A549 (cell line): ENCODE measurements around the gene ERGIC1. TPM values are rescaled to one million over a fixed set of nuclear protein-coding genes. Genes with fewer than 3 reads are reported as not detected.
"Not testable (repeated sequence)": the region's sequence is repeated elsewhere in the genome, so short reads cannot be mapped to it uniquely, and the experiment has no call there.

Experiments
- ATAC-seq, 2 experiments: fragments of 200-7000 bp in 1 of 2; fragments of >200 bp in 1 of 2; cut with Nextera tagmentation in 1 of 2; cut with Tn5 transposase in 1 of 2; 3 replicates each; pipeline versions ENCODE4 v1.8.0 to v1.9.1; 2018 to 2020; ENCODE audit warnings: mild to moderate bottlenecking in 1 of 2, moderate library complexity in 1 of 2
- CTCF ChIA-PET: fragments of 300-600 bp; sonication (Branson Sonifier 250); formaldehyde crosslinking; extraction: SDS; loops from one replicate; lab custom pipeline; 2021; ENCODE audit warnings: antibody characterized with exemption, inconsistent platforms; lab: Yijun Ruan, JAX
- POLR2A ChIA-PET: fragments of 350-600 bp; formaldehyde crosslinking; extraction: SDS; loops from one replicate; lab custom pipeline; 2021; ENCODE audit warnings: antibody characterized with exemption, inconsistent platforms; lab: Yijun Ruan, JAX
- DNase-seq, 2 experiments: peaks; one replicate each; pipeline versions ENCODE4 v3.0.0 to v3.0.0-alpha.2; 2011 to 2016; ENCODE audit warnings: low read depth in 1 of 2, low spot score in 1 of 2
- FAIRE-seq: peaks from 2 replicates; lab custom pipeline; 2011; peaks lifted over from hg19 to GRCh38; lab: Jason Lieb, UNC
- H3K27ac ChIP-seq, 2 experiments: fragments of >200 bp; sonication (Bioruptor Twin); formaldehyde crosslinking; 3 replicates each; pipeline ENCODE4 v1.5.1; 2016 to 2017
- H3K4me1 ChIP-seq: fragments of >200 bp; sonication (Bioruptor Twin); formaldehyde crosslinking; 3 replicates; pipeline ENCODE4 v1.6.1; 2016
- H3K4me2 ChIP-seq: fragments of >200 bp; sonication (Bioruptor Twin); formaldehyde crosslinking; 3 replicates; pipeline ENCODE4 v1.6.1; 2016
- H3K4me3 ChIP-seq: fragments of >200 bp; sonication (Bioruptor Twin); formaldehyde crosslinking; 3 replicates; pipeline ENCODE4 v1.5.1; 2016
- H3K9me3 ChIP-seq: fragments of >200 bp; sonication (Bioruptor Twin); formaldehyde crosslinking; 3 replicates; pipeline ENCODE4 v1.6.1; 2016
- ATOH8 ChIP-seq: fragments of 250-450 bp; sonication (Bioruptor Pico); IDR thresholded peaks from 2 replicates; pipeline ENCODE4 v1.5.0; 2020; ENCODE audit warnings: low read depth, mild to moderate bottlenecking, moderate library complexity
- EHMT2 ChIP-seq: fragments of 200-600 bp; sonication (generic); IDR thresholded peaks from 2 replicates; pipeline ENCODE4 v1.6.1; 2016; ENCODE audit warnings: antibody characterized with exemption, low read depth, mild to moderate bottlenecking, moderate library complexity
- EP300 ChIP-seq, 2 experiments: fragments of >200 bp; sonication (Bioruptor Twin); formaldehyde crosslinking; IDR thresholded peaks; 2 replicates in 1 of 2; 3 replicates in 1 of 2; pipeline ENCODE4 v1.6.1; 2016 to 2017
- FOSB ChIP-seq: fragments of 250-450 bp; sonication (Bioruptor Pico); IDR thresholded peaks from 2 replicates; pipeline ENCODE4 v1.5.0; 2020; ENCODE audit warnings: mild to moderate bottlenecking, moderate library complexity
- FOXS1 ChIP-seq: fragments of 250-450 bp; sonication (Bioruptor Pico); IDR thresholded peaks from 2 replicates; pipeline ENCODE4 v1.5.0; 2020; ENCODE audit warnings: mild to moderate bottlenecking, moderate library complexity
- HEYL ChIP-seq: fragments of 250-450 bp; sonication (Bioruptor Pico); IDR thresholded peaks from 2 replicates; pipeline ENCODE4 v1.8.0; 2021; ENCODE audit warnings: mild to moderate bottlenecking, moderate library complexity
- MYC ChIP-seq: IDR thresholded peaks from 2 replicates; pipeline ENCODE4 v1.6.1; 2012; ENCODE audit warnings: mild to moderate bottlenecking, inconsistent platforms, low read length, improper control_type of control experiment, borderline replicate concordance
- NPAS2 ChIP-seq: fragments of 250-450 bp; sonication (Bioruptor Pico); IDR thresholded peaks from 2 replicates; pipeline ENCODE4 v1.8.0; 2022; ENCODE audit warnings: mild to moderate bottlenecking, moderate library complexity, borderline replicate concordance
- PHF8 ChIP-seq: fragments of 200-600 bp; sonication (generic); IDR thresholded peaks from 2 replicates; pipeline ENCODE4 v1.6.1; 2016; ENCODE audit warnings: low read depth, mild to moderate bottlenecking, antibody characterized with exemption, moderate library complexity, borderline replicate concordance
- POLR2A ChIP-seq: IDR thresholded peaks from 2 replicates; pipeline ENCODE4 v1.6.1; 2012; ENCODE audit warnings: mild to moderate bottlenecking, low read length
- REST ChIP-seq: fragments of 200-600 bp; sonication (generic); IDR thresholded peaks from 2 replicates; pipeline ENCODE4 v1.6.1; 2016; ENCODE audit warnings: antibody characterized with exemption, mild to moderate bottlenecking, moderate library complexity
- RFX5 ChIP-seq: fragments of 450-650 bp; IDR thresholded peaks from 2 replicates; pipeline ENCODE4 v1.7.1; 2014; ENCODE audit warnings: antibody characterized with exemption, mild to moderate bottlenecking, moderate library complexity
- SREBF2 ChIP-seq: fragments of 450-650 bp; IDR thresholded peaks from 2 replicates; pipeline ENCODE4 v1.6.1; 2014; ENCODE audit warnings: mild to moderate bottlenecking, moderate library complexity
- WGBS: methylation state at CpG from one replicate; pipeline ENCODE4 v1.1.6; 2017; ENCODE audit errors: missing lambda C conversion rate; 5-methylcytosine and 5-hydroxymethylcytosine counted together
- polyA plus RNA-seq, 4 experiments: library from polyadenylated mRNA; depleted of rRNA in 3 of 4; stranded (reverse); fragments of >200 nt; fragmentation: RNase III in 1 of 4; extraction: RNeasy Plus Mini Kit Qiagen cat#74134 plus additional on column Dnase treatment in 1 of 4; gene quantifications; 2 replicates in 3 of 4; 3 replicates in 1 of 4; pipeline ENCODE4 v1.2.3, GENCODE V29; 2011 to 2017
- TF ChIP-seq, protein P1 (sequence below): IDR thresholded peaks from 2 replicates; pipeline ENCODE4 v1.6.1; 2012

Gene ERGIC1
- polyA plus RNA-seq, 2 of the 4 experiments (the other 2 are of a cell fraction): 176 to 304 TPM

DNA sequence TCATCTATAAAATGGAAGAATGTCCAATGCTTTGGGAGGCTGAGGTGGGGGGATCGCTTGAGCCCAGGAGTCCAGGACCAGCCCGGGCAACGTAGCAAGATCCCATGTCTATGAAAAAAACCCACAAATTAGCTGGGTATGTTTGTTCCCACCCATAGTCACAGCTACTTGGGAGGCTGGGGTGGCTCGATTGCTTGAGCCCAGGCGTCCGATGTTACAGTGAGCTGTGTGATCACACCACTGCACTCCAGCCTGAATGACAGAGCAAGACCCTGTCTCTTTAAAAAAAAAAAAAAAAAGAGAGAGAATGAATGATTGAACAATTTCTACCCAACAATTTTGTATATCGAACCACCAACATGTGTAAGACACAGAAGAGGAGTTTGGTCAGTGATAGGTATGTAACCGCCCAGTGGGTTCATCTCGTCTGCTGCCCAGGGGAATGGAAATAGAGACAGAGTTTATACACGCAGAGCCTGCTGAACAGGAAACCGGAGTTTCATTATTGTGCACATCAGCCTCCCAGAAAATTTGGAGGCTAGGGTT is 26.2 kb upstream of the ERGIC1 start:
- DNase-seq (peak in 1 of 2 experiments; percentile 53), ATAC-seq (peak; percentile 31 to 69; a peak in 4 of 6 replicates), FAIRE-seq (no peak)
- CTCF ChIA-PET: interaction anchor here (0.7 to 1.6 kb wide), 5 partner anchors 10 to 91 kb away, joined by 3 to 5 read pairs (median 4); partner anchors contain the start of gene DUSP1
- Histone ChIP-seq H3K4me1 (peaks cover 22% of the 10 kb centered on the region), H3K9me3 (peaks cover 23% of the 10 kb centered on the region), H3K27ac (peak overlapping the region; percentile 87 to 93), H3K4me2 (peak overlapping the region; percentile 86), H3K4me3 (peak overlapping the region; percentile 29; the same call in 2 of the 3 replicates)
- 57% methylated on average over 11 of the region's 11 CpGs for WGBS
- TF ChIP-seq FOXS1 (CRISPR knock-in tag): 0 out of 2 replicates have a peak, but pooled peaks have one; percentile 33
- peak; percentile 57; the same call in 1 of the 2 replicates for TF ChIP-seq ATOH8
- TF ChIP-seq, protein P1, sequence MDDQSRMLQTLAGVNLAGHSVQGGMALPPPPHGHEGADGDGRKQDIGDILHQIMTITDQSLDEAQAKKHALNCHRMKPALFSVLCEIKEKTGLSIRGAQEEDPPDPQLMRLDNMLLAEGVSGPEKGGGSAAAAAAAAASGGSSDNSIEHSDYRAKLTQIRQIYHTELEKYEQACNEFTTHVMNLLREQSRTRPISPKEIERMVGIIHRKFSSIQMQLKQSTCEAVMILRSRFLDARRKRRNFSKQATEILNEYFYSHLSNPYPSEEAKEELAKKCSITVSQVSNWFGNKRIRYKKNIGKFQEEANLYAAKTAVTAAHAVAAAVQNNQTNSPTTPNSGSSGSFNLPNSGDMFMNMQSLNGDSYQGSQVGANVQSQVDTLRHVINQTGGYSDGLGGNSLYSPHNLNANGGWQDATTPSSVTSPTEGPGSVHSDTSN: no peak
- TF ChIP-seq FOSB (CRISPR knock-in tag): peak; percentile 72
- TF ChIP-seq POLR2A: no peak
- peak; percentile 36; the same call in 1 of the 2 replicates for TF ChIP-seq HEYL (CRISPR knock-in tag)
- no peak for TF ChIP-seq EP300 (IDR thresholded peaks at IDR 0.05)
- POLR2A ChIA-PET: interaction anchor here (0.5 to 1.7 kb wide), 10 partner anchors 10 to 498 kb away, joined by 3 to 24 read pairs (median 4); partner anchors contain the start of genes DUSP1 and SH3PXD2B

- CTCF ChIA-PET: interaction anchor here (0.6 to 1.9 kb wide), 2 partner anchors 10 to 123 kb away, joined by 3 to 4 read pairs; no protein-coding TSS in a partner anchor
- H3K4me1 ChIP-seq: peaks cover 21% of the 10 kb centered on the region
- no peak overlapping the region for H3K4me2 ChIP-seq
- DNase-seq: no peak
- peaks cover 23% of the 10 kb centered on the region for H3K9me3 ChIP-seq
- WGBS: 100% methylated on average over 2 of the region's 2 CpGs
- H3K4me3 ChIP-seq: no peak overlapping the region
- no peak for TF ChIP-seq POLR2A
- TF ChIP-seq EHMT2: no peak
- no peak for TF ChIP-seq NPAS2 (CRISPR knock-in tag)
- no peak for TF ChIP-seq HEYL (CRISPR knock-in tag)
- no peak for TF ChIP-seq RFX5
- TF ChIP-seq REST: no peak
- no peak for TF ChIP-seq MYC
- no peak for TF ChIP-seq PHF8
- TF ChIP-seq SREBF2: no peak
- POLR2A ChIA-PET: no interaction called here
- ATAC-seq: no peak
- peak overlapping the region in 1 of 2 experiments; percentile 93; a peak in 3 of 6 replicates for H3K27ac ChIP-seq
- FAIRE-seq: no peak
These were observed 24.3 kb upstream of the ERGIC1 start for GRCh38 chr5:172809774-172810173.

DNA sequence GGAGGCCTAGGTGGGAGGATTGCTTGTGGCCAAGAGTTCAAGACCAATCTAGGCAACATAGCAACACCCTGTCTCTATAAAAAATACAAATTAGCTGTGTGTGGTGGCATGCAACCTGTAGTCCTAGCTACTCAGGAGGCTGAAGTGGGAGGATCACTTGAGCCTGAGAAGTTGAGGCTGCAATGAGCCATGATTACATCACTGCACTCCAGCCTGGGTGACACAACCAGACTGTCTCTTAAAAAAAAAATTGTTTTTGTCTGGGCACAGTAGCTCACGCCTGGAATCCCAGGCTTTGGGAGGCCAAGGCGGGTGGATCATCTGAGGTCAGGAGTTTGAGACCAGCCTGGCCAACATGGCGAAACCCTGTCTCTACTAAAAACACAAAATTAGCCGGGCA is 23.1 kb upstream of the ERGIC1 start:
- DNase-seq, ATAC-seq, H3K27ac ChIP-seq, FAIRE-seq, H3K4me2 ChIP-seq, POLR2A ChIA-PET, H3K4me3 ChIP-seq: not testable (repeated sequence)
- peaks cover 21% of the 10 kb centered on the region for H3K4me1 ChIP-seq
- WGBS: 91% methylated on average over 4 of the region's 4 CpGs
- H3K9me3 ChIP-seq: peaks cover 23% of the 10 kb centered on the region
- CTCF ChIA-PET: interaction anchor here (1.6 kb wide), 1 partner anchor 22 kb away, joined by 4 read pairs; no protein-coding TSS in a partner anchor
